Measurements from ENCODE around the gene NBEAL1.
"Not testable (repeated sequence)": the region's sequence is repeated elsewhere in the genome, so short reads cannot be mapped to it uniquely, and the experiment has no call there.

The NBEAL1 gene

DNA sequence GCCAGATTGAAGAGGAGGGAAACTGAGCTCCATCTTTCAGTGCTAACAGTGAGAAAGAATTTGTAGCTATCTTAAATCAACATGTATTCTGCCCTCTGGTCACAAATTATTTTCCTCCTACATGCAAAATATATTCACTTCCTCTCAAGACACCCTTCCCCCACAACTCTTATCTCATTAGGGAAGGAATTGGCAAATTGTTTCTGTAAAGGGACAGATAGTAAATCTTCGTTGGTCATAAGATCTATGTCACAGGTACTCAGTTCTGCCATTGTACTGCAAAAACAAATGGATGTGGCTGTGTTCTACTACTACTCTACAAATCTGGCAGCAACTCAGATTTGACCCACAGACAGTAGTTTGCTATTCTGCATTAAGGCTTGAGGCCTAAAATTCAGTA is 171.2 kb downstream of the NBEAL1 start:
- H3K4me1 ChIP-seq (ENCODE audit: control insufficient read depth, insufficient read depth, low read length), result no peaks in the 10 kb centered on the region
- H3K9ac ChIP-seq (ENCODE audit: low read depth, low read length), result no peak overlapping the region
- H3K36me3 ChIP-seq (ENCODE audit: control insufficient read depth, insufficient read depth, low read length), result peaks cover 6% of the 10 kb centered on the region
- H3K4me3 ChIP-seq (ENCODE audit: low read depth, low read length), result no peak overlapping the region
- no peaks in the 10 kb centered on the region for H3K9me3 ChIP-seq (ENCODE audit: control insufficient read depth, insufficient read depth, low read length)
- H3K27me3 ChIP-seq (ENCODE audit: control insufficient read depth, insufficient read depth, low read length), result no peaks in the 10 kb centered on the region

GRCh38 chr2:203190547-203190946 is 175.9 kb downstream of the NBEAL1 start:
- not testable (repeated sequence) for H3K4me1 ChIP-seq (ENCODE audit: control insufficient read depth, insufficient read depth, low read length); H3K4me3 ChIP-seq (ENCODE audit: low read depth, low read length); H3K9me3 ChIP-seq (ENCODE audit: control insufficient read depth, insufficient read depth, low read length); H3K9ac ChIP-seq (ENCODE audit: low read depth, low read length); H3K27me3 ChIP-seq (ENCODE audit: control insufficient read depth, insufficient read depth, low read length); H3K36me3 ChIP-seq (ENCODE audit: control insufficient read depth, insufficient read depth, low read length)

- not testable (repeated sequence) for H3K27me3 ChIP-seq (ENCODE audit: control insufficient read depth, insufficient read depth, low read length); H3K36me3 ChIP-seq (ENCODE audit: control insufficient read depth, insufficient read depth, low read length); H3K4me1 ChIP-seq (ENCODE audit: control insufficient read depth, insufficient read depth, low read length); H3K9me3 ChIP-seq (ENCODE audit: control insufficient read depth, insufficient read depth, low read length); H3K9ac ChIP-seq (ENCODE audit: low read depth, low read length); H3K4me3 ChIP-seq (ENCODE audit: low read depth, low read length)
These were observed 176.4 kb downstream of the NBEAL1 start for GRCh38 chr2:203191026-203191425.

DNA sequence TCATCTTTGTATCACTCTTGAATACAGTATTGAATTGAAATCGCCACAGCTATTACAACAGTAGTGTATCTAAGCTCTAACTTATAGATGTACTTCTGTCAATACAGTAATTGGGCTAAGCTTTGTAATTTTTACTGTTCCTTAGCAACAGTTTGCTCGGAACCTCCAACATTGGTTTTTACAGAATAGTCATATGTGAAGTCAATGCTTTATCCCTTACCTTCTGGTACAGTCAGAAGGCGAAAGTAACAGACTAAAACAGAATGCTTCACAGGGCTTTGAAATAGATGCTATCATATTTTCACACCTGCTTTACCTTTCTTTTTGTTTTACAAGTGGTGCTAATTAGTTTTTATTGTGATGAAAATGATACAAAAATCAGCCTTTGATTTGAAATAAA is 177.3 kb downstream of the NBEAL1 start:
- Histone ChIP-seq H3K4me1 (ENCODE audit: control insufficient read depth, insufficient read depth, low read length) (no peaks in the 10 kb centered on the region), H3K36me3 (ENCODE audit: control insufficient read depth, insufficient read depth, low read length) (peaks cover 2% of the 10 kb centered on the region), H3K9ac (ENCODE audit: low read depth, low read length) (no peak overlapping the region), H3K9me3 (ENCODE audit: control insufficient read depth, insufficient read depth, low read length) (no peaks in the 10 kb centered on the region), H3K4me3 (ENCODE audit: low read depth, low read length) (no peak overlapping the region), H3K27me3 (ENCODE audit: control insufficient read depth, insufficient read depth, low read length) (no peaks in the 10 kb centered on the region)

DNA sequence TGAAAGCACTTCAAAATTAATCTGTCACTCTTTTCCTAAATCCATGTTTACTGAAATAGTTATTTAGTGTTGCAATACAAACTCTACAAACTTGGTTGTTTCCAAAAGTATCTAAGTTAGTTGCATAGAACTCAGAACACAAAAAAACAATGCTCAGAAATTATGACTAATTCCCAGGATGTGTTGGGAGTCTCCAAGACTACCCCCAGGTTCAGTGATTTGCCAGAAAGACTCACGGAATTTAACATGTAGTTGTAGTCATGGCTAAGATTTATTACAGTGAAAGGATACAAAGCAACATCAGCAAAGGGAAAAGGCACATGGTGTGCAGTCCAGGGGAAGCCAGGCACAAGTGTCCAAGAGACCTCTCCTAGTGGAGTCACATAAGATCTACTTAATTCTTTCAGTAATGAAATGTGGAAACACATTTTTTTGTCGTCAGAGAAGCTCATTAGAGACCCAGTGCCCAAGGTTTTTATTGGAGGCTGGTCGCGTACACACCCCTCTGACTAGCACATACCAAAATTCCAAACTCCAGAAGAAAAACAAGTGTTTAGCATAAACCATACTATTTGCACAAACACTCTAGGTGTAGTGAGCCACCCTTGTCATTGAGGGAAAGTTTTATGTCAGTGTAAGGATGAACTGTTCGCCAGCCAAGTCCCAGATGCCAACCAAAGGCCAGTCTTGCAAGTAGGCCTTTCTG is 180.8 kb downstream of the NBEAL1 start:
- no peak overlapping the region for H3K4me3 ChIP-seq (ENCODE audit: low read depth, low read length)
- no peaks in the 10 kb centered on the region for H3K9me3 ChIP-seq (ENCODE audit: control insufficient read depth, insufficient read depth, low read length)
- H3K9ac ChIP-seq (ENCODE audit: low read depth, low read length), result no peak overlapping the region
- H3K4me1 ChIP-seq (ENCODE audit: control insufficient read depth, insufficient read depth, low read length), result no peaks in the 10 kb centered on the region
- H3K36me3 ChIP-seq (ENCODE audit: control insufficient read depth, insufficient read depth, low read length), result peaks cover 1% of the 10 kb centered on the region
- no peaks in the 10 kb centered on the region for H3K27me3 ChIP-seq (ENCODE audit: control insufficient read depth, insufficient read depth, low read length)

GRCh38 chr2:203200866-203201265 is 186.2 kb downstream of the NBEAL1 start:
- Histone ChIP-seq H3K4me1 (ENCODE audit: control insufficient read depth, insufficient read depth, low read length) (no peaks in the 10 kb centered on the region), H3K4me3 (ENCODE audit: low read depth, low read length) (no peak overlapping the region), H3K9ac (ENCODE audit: low read depth, low read length) (no peak overlapping the region), H3K9me3 (ENCODE audit: control insufficient read depth, insufficient read depth, low read length) (no peaks in the 10 kb centered on the region), H3K27me3 (ENCODE audit: control insufficient read depth, insufficient read depth, low read length) (no peaks in the 10 kb centered on the region), H3K36me3 (ENCODE audit: control insufficient read depth, insufficient read depth, low read length) (peaks cover 3% of the 10 kb centered on the region)

GRCh38 chr2:203201426-203201825 is 186.8 kb downstream of the NBEAL1 start:
- H3K36me3 ChIP-seq (ENCODE audit: control insufficient read depth, insufficient read depth, low read length), result peaks cover 3% of the 10 kb centered on the region
- no peak overlapping the region for H3K9ac ChIP-seq (ENCODE audit: low read depth, low read length)
- no peaks in the 10 kb centered on the region for H3K4me1 ChIP-seq (ENCODE audit: control insufficient read depth, insufficient read depth, low read length)
- H3K9me3 ChIP-seq (ENCODE audit: control insufficient read depth, insufficient read depth, low read length), result no peaks in the 10 kb centered on the region
- H3K4me3 ChIP-seq (ENCODE audit: low read depth, low read length), result no peak overlapping the region
- H3K27me3 ChIP-seq (ENCODE audit: control insufficient read depth, insufficient read depth, low read length), result no peaks in the 10 kb centered on the region

GRCh38 chr2:203209538-203209937 is 194.9 kb downstream of the NBEAL1 start:
- Histone ChIP-seq H3K9me3 (ENCODE audit: control insufficient read depth, insufficient read depth, low read length) (no peaks in the 10 kb centered on the region), H3K27me3 (ENCODE audit: control insufficient read depth, insufficient read depth, low read length) (no peaks in the 10 kb centered on the region), H3K36me3 (ENCODE audit: control insufficient read depth, insufficient read depth, low read length) (peaks cover 2% of the 10 kb centered on the region), H3K4me1 (ENCODE audit: control insufficient read depth, insufficient read depth, low read length) (no peaks in the 10 kb centered on the region), H3K4me3 (ENCODE audit: low read depth, low read length) (no peak overlapping the region), H3K9ac (ENCODE audit: low read depth, low read length) (no peak overlapping the region)

DNA sequence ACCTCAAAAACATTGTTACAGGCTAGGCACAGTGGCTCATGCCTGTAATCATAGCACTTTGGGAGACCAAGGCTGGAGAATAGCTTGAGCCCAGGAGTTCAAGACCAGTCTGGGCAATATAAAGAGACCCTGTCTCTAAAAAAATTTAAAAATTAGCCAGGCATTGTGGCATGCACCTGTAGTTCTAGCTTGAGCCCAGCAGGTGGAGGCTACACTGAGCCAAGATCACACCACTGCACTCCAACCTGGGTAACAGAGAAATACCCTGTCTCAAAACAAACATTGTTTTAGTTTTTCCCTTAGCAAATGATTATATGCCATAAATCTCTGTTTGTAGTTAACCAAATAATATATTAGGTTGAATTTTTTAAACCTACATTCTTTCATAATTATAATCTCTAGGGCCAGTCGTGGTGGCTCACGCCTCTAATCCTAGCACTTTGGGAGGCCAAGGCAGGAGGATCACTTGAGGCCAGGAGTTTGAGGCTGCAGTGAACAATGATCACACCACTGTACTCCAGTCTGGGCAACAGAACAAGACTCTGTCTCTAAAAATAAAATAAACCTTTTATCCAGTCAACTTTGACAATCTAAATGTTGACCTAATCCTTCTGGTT is 210.9 kb downstream of the NBEAL1 start:
- no peaks in the 10 kb centered on the region for H3K9me3 ChIP-seq (ENCODE audit: control insufficient read depth, insufficient read depth, low read length)
- no peak overlapping the region for H3K4me3 ChIP-seq (ENCODE audit: low read depth, low read length)
- no peaks in the 10 kb centered on the region for H3K27me3 ChIP-seq (ENCODE audit: control insufficient read depth, insufficient read depth, low read length)
- no peaks in the 10 kb centered on the region for H3K4me1 ChIP-seq (ENCODE audit: control insufficient read depth, insufficient read depth, low read length)
- H3K36me3 ChIP-seq (ENCODE audit: control insufficient read depth, insufficient read depth, low read length), result no peaks in the 10 kb centered on the region
- H3K9ac ChIP-seq (ENCODE audit: low read depth, low read length), result no peak overlapping the region

DNA sequence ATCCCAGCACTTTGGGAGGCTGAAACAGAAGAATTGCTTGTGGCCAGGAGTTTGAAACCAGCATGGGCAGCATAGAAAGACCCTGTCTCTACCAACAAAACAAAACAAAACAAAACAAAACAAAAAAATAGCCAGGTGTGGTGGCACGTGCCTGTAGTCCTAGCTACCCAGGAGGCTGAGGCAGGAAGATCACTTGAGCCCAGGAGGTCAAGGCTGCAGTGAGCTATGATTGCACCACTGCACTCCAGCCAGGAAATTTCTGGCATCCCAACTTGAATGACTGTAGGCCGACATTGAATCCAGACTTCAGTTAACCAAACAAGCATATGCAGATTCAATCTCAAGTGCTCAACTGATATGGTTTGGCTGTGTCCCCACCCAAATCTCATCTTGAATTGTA is 215.0 kb downstream of the NBEAL1 start:
- not testable (repeated sequence) for H3K27me3 ChIP-seq (ENCODE audit: control insufficient read depth, insufficient read depth, low read length); H3K4me3 ChIP-seq (ENCODE audit: low read depth, low read length); H3K4me1 ChIP-seq (ENCODE audit: control insufficient read depth, insufficient read depth, low read length); H3K9me3 ChIP-seq (ENCODE audit: control insufficient read depth, insufficient read depth, low read length); H3K36me3 ChIP-seq (ENCODE audit: control insufficient read depth, insufficient read depth, low read length); H3K9ac ChIP-seq (ENCODE audit: low read depth, low read length)

GRCh38 chr2:203237346-203238238 is 222.9 kb downstream of the NBEAL1 start:
- Histone ChIP-seq H3K9me3 (ENCODE audit: control insufficient read depth, insufficient read depth, low read length) (no peaks in the 10 kb centered on the region), H3K27me3 (ENCODE audit: control insufficient read depth, insufficient read depth, low read length) (no peaks in the 10 kb centered on the region), H3K9ac (ENCODE audit: low read depth, low read length) (no peak overlapping the region), H3K4me3 (ENCODE audit: low read depth, low read length) (peak overlapping the region; percentile 96), H3K4me1 (ENCODE audit: control insufficient read depth, insufficient read depth, low read length) (no peaks in the 10 kb centered on the region), H3K36me3 (ENCODE audit: control insufficient read depth, insufficient read depth, low read length) (no peaks in the 10 kb centered on the region)

DNA sequence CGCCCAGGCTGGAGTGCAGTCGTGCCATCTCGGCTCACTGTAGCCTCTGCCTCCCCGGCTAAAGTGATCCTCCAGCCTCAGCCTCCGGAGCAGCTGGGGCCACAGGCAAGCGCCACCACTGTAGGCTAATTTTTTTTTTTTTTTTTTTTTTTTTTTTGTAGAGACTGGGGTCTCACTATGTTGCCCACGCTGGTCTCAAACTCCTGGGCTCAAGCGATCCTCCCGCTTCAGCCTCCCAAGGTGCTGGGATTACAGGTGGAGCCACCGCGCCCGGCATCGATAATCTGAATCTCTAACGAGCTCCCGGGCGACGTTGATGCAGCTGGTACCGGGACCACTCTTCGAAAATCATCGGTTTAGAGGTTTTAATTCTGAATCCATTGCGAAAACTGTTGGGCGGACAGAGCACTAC is 223.6 kb downstream of the NBEAL1 start:
- Histone ChIP-seq H3K27me3 (ENCODE audit: control insufficient read depth, insufficient read depth, low read length) (no peaks in the 10 kb centered on the region), H3K9ac (ENCODE audit: low read depth, low read length) (peak overlapping the region; percentile 76), H3K4me1 (ENCODE audit: control insufficient read depth, insufficient read depth, low read length) (no peaks in the 10 kb centered on the region), H3K36me3 (ENCODE audit: control insufficient read depth, insufficient read depth, low read length) (no peaks in the 10 kb centered on the region), H3K4me3 (ENCODE audit: low read depth, low read length) (peak overlapping the region; percentile 96), H3K9me3 (ENCODE audit: control insufficient read depth, insufficient read depth, low read length) (no peaks in the 10 kb centered on the region)

Data from iPS-15b (cell line).